ENCODE results near the gene ANAPC7.
A peak's percentile ranks its signal among the peaks of the same experiment; 100 is the strongest.

ANAPC7 gene

DNA sequence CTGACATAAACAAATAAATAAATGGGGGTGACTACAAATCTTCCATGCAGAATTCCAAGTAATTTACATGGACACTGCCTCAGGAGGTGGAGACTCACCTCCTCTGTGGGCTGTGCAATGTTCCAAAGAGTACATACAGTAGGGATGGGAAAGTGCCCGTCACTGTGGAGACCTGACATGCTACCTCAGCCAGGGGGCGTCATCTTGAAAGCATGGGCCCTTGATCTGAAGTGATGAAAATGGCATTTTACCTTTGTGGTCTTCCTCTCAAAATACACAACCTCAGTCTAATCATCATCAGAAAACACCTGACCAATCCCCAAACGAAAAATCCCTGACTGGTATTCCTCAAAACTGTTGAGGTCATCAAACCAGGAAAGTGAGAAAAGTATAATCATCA, 48.4 kb downstream of the ANAPC7 start:
- ATAC-seq: peak; percentile 63
- TF ChIP-seq OSR1 (CRISPR knock-in tag; IDR thresholded peaks at IDR 0.05) (no peak), TOX (CRISPR knock-in tag; IDR thresholded peaks at IDR 0.05; ENCODE audit: borderline replicate concordance) (no peak)
- TF ChIP-seq, protein P1, sequence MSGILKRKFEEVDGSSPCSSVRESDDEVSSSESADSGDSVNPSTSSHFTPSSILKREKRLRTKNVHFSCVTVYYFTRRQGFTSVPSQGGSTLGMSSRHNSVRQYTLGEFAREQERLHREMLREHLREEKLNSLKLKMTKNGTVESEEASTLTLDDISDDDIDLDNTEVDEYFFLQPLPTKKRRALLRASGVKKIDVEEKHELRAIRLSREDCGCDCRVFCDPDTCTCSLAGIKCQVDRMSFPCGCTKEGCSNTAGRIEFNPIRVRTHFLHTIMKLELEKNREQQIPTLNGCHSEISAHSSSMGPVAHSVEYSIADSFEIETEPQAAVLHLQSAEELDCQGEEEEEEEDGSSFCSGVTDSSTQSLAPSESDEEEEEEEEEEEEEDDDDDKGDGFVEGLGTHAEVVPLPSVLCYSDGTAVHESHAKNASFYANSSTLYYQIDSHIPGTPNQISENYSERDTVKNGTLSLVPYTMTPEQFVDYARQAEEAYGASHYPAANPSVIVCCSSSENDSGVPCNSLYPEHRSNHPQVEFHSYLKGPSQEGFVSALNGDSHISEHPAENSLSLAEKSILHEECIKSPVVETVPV (CRISPR knock-in tag; IDR thresholded peaks at IDR 0.05): no peak

DNA sequence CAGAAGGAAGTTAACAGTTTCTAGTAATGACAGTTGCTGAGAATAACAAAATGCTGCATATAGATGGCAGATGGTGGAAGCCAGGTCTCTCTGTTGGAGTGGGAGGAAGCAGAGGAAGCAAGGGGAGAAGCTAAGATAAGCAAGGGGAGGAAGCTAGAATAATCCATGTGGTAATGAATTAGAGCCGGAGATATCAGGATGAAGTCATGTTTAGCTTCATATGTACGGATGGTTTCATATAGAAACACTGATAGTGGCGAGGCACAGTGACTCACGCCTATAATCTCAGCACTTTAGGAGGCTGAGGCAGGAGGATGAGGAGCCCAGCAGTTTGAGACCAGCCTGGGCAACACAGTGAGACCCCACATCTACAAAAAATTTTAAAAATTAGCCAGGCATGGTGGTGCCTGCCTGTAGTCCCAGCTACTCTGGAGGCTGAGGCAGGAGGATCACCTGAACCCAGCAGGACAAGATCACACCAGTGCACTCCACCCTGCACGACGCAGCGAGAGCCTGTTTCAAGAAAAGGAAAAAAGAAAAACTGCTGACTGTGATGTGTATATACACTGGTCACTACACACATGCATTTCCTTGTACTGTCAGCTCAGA, 49.2 kb downstream of the ANAPC7 start:
- no peak for TF ChIP-seq ARNTL (CRISPR knock-in tag; IDR thresholded peaks at IDR 0.05; ENCODE audit: borderline replicate concordance, low read depth)
- TF ChIP-seq ZNF8 (CRISPR knock-in tag; IDR thresholded peaks at IDR 0.05): no peak
- TF ChIP-seq ZNF565 (CRISPR knock-in tag; conservative IDR thresholded peaks at IDR 0.05; ENCODE audit: low read depth): no peak
- TF ChIP-seq ZNF70 (CRISPR knock-in tag; IDR thresholded peaks at IDR 0.05): no peak
- no peak for TF ChIP-seq PPARA (CRISPR knock-in tag; IDR thresholded peaks at IDR 0.05; ENCODE audit: borderline replicate concordance)
- TF ChIP-seq SNAI2 (CRISPR knock-in tag; IDR thresholded peaks at IDR 0.05): no peak
- TF ChIP-seq ZC3H10 (CRISPR knock-in tag; IDR thresholded peaks at IDR 0.05): no peak
- TF ChIP-seq TCF4 (CRISPR knock-in tag; IDR thresholded peaks at IDR 0.05; ENCODE audit: borderline replicate concordance): no peak
- no peak for TF ChIP-seq BACH2 (CRISPR knock-in tag; IDR thresholded peaks at IDR 0.05; ENCODE audit: borderline replicate concordance)
- no peak for TF ChIP-seq TOX (CRISPR knock-in tag; IDR thresholded peaks at IDR 0.05; ENCODE audit: borderline replicate concordance)
- no peak for TF ChIP-seq ZFP30 (CRISPR knock-in tag; IDR thresholded peaks at IDR 0.05)
- no peak for TF ChIP-seq ESRRG (CRISPR knock-in tag; IDR thresholded peaks at IDR 0.05)
- TF ChIP-seq, protein P1 (CRISPR knock-in tag; IDR thresholded peaks at IDR 0.05): no peak
- TF ChIP-seq RARB (CRISPR knock-in tag; IDR thresholded peaks at IDR 0.05): no peak
- TF ChIP-seq, protein P2, sequence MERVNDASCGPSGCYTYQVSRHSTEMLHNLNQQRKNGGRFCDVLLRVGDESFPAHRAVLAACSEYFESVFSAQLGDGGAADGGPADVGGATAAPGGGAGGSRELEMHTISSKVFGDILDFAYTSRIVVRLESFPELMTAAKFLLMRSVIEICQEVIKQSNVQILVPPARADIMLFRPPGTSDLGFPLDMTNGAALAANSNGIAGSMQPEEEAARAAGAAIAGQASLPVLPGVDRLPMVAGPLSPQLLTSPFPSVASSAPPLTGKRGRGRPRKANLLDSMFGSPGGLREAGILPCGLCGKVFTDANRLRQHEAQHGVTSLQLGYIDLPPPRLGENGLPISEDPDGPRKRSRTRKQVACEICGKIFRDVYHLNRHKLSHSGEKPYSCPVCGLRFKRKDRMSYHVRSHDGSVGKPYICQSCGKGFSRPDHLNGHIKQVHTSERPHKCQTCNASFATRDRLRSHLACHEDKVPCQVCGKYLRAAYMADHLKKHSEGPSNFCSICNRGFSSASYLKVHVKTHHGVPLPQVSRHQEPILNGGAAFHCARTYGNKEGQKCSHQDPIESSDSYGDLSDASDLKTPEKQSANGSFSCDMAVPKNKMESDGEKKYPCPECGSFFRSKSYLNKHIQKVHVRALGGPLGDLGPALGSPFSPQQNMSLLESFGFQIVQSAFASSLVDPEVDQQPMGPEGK (CRISPR knock-in tag; IDR thresholded peaks at IDR 0.05; ENCODE audit: borderline replicate concordance): no peak
- TF ChIP-seq, protein P3, sequence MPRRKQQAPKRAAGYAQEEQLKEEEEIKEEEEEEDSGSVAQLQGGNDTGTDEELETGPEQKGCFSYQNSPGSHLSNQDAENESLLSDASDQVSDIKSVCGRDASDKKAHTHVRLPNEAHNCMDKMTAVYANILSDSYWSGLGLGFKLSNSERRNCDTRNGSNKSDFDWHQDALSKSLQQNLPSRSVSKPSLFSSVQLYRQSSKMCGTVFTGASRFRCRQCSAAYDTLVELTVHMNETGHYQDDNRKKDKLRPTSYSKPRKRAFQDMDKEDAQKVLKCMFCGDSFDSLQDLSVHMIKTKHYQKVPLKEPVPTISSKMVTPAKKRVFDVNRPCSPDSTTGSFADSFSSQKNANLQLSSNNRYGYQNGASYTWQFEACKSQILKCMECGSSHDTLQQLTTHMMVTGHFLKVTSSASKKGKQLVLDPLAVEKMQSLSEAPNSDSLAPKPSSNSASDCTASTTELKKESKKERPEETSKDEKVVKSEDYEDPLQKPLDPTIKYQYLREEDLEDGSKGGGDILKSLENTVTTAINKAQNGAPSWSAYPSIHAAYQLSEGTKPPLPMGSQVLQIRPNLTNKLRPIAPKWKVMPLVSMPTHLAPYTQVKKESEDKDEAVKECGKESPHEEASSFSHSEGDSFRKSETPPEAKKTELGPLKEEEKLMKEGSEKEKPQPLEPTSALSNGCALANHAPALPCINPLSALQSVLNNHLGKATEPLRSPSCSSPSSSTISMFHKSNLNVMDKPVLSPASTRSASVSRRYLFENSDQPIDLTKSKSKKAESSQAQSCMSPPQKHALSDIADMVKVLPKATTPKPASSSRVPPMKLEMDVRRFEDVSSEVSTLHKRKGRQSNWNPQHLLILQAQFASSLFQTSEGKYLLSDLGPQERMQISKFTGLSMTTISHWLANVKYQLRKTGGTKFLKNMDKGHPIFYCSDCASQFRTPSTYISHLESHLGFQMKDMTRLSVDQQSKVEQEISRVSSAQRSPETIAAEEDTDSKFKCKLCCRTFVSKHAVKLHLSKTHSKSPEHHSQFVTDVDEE (CRISPR knock-in tag; IDR thresholded peaks at IDR 0.05): no peak
- TF ChIP-seq, protein P4, sequence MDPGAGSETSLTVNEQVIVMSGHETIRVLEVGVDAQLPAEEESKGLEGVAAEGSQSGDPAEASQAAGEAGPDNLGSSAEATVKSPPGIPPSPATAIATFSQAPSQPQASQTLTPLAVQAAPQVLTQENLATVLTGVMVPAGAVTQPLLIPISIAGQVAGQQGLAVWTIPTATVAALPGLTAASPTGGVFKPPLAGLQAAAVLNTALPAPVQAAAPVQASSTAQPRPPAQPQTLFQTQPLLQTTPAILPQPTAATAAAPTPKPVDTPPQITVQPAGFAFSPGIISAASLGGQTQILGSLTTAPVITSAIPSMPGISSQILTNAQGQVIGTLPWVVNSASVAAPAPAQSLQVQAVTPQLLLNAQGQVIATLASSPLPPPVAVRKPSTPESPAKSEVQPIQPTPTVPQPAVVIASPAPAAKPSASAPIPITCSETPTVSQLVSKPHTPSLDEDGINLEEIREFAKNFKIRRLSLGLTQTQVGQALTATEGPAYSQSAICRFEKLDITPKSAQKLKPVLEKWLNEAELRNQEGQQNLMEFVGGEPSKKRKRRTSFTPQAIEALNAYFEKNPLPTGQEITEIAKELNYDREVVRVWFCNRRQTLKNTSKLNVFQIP (CRISPR knock-in tag; IDR thresholded peaks at IDR 0.05; ENCODE audit: borderline replicate concordance, low read depth): no peak
- peak; percentile 9 for ATAC-seq

DNA sequence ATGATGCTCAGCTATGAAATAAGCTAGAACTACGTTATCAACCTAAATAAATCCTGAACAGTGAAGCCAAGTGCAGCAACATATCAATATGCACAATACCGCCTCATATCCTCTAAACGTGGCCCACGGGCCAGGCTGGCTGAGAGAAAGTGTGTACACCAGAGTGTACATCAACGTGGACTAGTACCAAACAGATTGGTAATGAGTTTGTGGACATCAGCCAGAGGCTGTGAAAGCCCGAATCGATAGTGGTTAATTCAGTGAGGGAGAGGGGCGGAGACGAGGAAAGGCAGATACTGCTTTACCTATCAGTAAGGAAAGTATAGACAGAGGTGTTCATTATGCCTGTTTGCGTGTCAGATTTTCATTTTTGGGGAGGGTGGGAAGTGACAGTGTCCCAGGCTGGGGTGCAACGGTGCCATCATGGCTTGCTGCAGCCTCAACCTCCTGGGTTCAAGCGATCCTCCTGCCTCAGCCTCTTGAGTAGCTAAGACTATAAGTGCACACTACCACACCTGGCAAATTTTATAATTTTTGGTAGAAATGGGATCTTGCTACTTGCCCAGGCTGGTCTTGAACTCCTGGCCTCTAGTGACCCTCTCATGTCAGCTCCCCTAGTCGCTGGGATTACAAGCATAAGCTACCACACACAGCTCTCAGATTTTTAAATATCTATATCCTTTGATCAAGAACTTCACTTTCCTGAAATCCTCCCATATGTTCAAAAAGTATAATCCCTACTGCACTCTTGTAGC, 50.1 kb downstream of the ANAPC7 start:
- ATAC-seq: no peak; the same call in 2 of the 3 replicates
- TF ChIP-seq CSDC2 (CRISPR knock-in tag; IDR thresholded peaks at IDR 0.05) (no peak), ISL1 (CRISPR knock-in tag; IDR thresholded peaks at IDR 0.05) (no peak), ZFP30 (CRISPR knock-in tag; IDR thresholded peaks at IDR 0.05) (no peak), TOX (CRISPR knock-in tag; IDR thresholded peaks at IDR 0.05; ENCODE audit: borderline replicate concordance) (no peak), RARB (CRISPR knock-in tag; IDR thresholded peaks at IDR 0.05) (no peak), SNAI2 (CRISPR knock-in tag; IDR thresholded peaks at IDR 0.05) (no peak)
- TF ChIP-seq, protein P1 (CRISPR knock-in tag; IDR thresholded peaks at IDR 0.05): no peak
- TF ChIP-seq, protein P4 (CRISPR knock-in tag; IDR thresholded peaks at IDR 0.05; ENCODE audit: borderline replicate concordance, low read depth): no peak
- TF ChIP-seq, protein P5, sequence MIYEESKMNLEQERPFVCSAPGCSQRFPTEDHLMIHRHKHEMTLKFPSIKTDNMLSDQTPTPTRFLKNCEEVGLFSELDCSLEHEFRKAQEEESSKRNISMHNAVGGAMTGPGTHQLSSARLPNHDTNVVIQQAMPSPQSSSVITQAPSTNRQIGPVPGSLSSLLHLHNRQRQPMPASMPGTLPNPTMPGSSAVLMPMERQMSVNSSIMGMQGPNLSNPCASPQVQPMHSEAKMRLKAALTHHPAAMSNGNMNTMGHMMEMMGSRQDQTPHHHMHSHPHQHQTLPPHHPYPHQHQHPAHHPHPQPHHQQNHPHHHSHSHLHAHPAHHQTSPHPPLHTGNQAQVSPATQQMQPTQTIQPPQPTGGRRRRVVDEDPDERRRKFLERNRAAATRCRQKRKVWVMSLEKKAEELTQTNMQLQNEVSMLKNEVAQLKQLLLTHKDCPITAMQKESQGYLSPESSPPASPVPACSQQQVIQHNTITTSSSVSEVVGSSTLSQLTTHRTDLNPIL (CRISPR knock-in tag; IDR thresholded peaks at IDR 0.05; ENCODE audit: low read depth): no peak
